GM19099 (cell line): ENCODE results near the gene RAB37.

Experiments
- POLR2A ChIP-seq: IDR thresholded peaks from 3 replicates; pipeline ENCODE4 v1.6.1; 2011; ENCODE audit warnings: low read depth; ENCODE audit not compliant: insufficient read length; ENCODE audit errors: extremely low read depth

The RAB37 gene

DNA sequence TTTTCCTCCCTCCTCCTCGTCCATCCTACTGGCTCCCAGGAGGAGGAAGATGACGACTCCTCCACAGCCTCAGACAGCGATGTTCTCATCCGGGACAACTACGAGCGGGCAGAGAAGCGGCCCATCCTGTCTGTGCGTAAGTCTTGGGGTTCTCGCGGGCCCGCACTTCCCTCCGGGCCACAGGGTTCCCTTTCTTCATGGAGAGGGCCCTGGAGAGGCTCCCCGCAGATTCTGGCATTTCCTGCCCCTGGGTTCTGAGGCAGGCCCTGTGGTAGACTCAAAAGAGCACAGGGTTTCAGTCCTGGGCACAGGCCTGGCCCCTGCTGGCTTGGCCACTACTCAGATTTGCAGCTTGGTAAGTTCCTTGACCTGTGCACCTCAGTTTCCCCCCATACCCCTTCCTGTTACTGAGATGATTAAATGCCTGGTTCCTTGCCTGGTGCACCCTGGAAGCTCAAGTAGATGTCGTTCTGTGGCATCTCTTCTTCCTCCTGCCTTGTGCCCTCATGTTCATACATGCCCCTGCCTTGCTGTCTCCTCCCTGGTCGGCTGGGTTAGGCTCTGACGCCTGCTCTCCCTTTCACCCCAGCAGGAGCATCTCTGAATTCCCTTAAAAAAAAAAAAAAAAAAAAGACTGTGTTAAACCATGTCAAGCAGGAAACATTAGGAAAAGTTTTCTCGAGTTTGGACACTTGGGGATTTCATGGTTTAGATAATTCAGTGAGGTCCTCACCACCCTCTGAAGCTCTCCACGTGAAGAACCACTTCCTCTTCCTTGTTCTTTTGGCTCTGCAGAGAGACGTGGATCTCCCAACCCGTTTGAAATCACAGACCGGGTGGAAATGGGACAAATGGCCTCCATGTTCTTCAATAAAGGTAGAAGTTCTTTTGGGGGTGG, 53.4 kb downstream of the RAB37 start:
- no peak for TF ChIP-seq POLR2A

DNA sequence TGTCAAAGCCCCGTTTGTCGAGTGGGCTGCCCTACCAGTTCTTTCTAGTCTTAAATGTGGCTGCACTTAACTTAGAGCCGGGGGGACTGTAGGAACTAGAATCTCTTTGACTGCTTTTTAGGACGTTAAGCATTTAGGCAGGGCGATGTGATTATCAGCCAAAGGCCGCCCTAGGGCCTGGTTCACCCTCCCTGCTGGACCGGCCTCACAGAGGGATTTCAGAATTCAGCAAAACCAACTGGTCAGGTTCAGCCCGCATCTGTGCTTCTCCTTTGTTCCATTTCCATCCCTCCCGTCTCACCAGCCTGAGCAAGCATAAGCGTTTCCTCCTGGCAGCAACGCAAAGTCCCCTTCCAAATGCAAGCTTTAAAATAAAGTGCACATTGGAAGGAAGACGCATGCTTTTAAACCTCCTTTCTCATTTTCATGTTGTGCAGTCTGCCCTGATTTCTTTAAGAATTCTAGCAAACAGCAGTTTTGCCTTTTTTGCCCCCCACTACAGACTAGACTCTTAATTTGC, 55.6 kb downstream of the RAB37 start:
- TF ChIP-seq POLR2A: no peak

DNA sequence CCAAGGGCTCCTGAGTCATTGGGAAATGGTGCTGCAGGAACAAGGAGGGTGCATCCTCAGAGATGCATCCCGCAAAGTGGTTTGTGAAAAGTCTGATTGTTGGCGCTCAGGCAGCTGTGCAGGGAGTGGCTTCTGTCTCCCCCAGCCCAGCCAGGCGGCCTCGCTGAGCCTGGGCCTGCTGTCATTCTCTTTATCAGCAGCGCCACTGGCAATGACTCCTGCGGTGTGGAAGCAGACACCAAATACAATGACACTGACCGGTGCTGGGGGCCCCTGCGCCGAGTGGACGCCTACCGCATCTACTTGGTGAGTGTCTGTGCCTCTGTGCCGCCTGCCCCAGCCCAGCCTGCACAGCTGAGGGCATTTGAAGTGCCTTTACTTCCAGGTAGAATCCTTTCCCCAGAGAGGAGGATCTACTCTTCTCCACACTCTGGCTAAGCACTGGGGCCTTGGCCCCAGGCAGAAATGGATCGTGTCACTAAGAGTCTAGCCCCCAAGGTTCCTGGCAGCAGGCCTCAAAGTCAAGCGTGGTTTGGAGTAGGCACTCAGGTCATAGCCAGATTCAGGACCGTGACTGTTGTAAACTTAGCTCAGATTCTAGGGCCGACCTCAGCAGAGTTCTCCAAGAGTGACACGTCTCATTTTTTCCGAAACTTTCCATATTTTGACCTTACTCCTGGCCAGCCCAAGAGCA, 58.4 kb downstream of the RAB37 start:
- TF ChIP-seq POLR2A: no peak

DNA sequence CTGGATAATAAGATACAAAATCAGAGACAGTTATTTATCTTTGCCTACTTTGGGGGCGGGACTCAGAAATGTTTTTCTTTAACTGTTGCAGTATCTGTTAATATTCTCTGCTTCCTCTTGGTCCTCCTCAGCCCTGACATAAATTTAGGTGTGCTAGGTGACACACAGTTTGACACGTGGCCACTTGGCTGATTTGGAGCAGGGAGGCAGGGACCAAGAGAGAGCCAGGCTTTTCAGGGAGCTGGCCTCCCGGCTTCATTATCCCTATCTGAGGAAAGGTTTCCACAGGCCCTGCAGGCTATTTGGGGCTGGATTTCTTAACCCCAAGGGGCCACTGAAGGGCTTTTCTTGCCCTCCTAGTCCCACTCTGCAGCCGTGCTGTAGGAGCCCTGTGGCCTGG, 59.2 kb downstream of the RAB37 start:
- no peak for TF ChIP-seq POLR2A

- no peak for TF ChIP-seq POLR2A
These were observed 59.8 kb downstream of the RAB37 start for GRCh38 chr17:74796866-74797265.
